Measurements from ENCODE around the gene UXS1.
A peak's percentile ranks its signal among the peaks of the same experiment; 100 is the strongest.

UXS1 gene

DNA sequence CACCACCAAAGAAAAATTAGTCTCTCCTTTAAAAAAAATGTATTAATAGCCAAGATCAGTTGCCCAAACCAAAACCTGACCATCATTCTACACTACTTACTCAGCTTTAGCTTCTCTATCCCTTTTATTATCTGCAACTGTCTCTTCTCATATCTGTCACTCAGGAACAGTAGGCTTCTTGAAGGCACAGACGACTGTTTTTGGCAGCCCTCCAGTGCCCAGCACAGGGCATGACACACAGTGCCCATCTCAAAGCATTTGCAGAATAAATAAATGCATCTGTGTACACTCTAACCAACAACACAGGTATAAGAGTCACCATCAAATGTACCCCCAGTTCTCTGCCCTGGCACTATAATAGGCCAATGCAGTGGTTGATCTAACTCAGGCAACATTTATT is 117.2 kb downstream of the UXS1 start:
- no peak for DNase-seq (ENCODE audit: low read depth)

GRCh38 chr2:106075048-106075447 is 119.1 kb downstream of the UXS1 start:
- DNase-seq (ENCODE audit: low read depth) = no peak

DNA sequence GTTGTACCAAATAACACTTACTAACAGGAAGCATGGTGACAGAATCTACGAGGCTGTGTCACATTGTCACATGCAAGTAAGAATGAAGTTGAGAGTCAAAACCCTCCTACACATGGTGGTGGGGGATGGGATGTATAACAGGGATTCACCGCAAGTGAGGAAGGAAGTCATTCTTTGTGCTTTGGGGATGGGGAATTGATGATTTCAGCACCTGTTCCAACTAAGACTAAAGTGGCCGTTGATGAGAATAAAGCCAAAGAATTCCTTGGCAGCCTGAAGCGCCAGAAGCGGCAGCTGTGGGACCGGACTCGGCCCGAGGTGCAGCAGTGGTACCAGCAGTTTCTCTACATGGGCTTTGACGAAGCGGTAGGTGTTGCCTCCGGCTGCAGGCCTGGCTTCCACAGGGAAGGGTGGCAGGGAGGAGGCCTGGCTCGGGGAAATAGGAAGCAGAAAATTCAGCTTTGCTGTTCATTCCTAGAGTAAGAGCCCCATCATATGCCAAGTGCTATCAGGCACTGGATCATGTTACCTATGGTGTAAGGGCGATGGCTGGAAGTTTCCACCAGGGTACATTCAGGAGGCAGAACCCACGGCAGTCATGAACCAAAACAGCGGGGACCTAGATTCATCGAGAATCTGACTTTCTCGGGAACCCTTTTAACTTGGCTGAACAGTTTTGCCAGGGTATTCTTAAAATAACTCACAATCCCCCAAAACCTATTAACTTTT is 120.3 kb downstream of the UXS1 start:
- DNase-seq (ENCODE audit: low read depth) = no peak

- DNase-seq (ENCODE audit: low read depth) = no peak
These were observed 123.9 kb downstream of the UXS1 start for GRCh38 chr2:106070181-106070580.

GRCh38 chr2:106068451-106068850 is 125.7 kb downstream of the UXS1 start:
- no peak for DNase-seq (ENCODE audit: low read depth)

DNA sequence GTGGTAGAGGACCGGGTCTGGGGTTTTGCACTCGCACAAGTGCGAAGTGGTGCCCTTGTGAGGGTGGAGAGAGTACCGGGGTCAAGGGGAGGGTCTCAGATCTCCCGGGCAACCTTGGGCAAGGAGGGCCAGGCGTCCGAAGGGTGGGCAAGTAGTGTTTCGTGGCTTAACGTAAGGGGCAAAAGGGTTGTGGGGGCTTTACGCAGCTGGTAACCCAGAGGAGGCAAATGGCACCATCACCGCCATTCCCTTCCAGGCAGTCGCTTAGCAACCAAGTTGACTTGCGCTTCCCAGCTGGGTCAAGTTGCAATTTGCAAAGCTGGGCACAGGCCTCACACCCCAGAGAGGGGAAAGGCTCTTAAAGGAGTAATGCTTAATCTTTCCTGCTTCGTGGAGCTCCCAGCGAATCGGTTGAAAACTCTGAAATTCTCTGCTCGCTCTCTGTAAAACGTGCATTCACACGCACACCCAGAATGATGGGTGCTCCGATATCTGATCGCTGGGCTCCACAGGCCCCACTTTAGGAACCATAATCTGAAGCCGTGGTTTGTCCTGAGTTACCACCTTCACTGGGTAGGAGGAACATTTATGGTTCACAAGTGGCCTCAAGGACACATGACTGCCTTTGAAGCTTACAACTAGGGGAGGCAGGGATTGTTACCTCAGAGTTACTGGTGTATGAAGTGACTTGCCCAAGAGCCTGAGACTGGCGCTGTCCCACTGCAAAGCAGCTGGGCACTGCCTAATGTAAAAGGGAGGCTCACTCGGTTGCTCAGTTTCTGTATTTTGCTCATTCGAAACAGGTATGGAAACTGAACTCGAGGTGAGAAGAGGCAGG is 127.9 kb downstream of the UXS1 start:
- no peak for DNase-seq (ENCODE audit: low read depth)

- DNase-seq (ENCODE audit: low read depth) = no peak
These were observed 128.7 kb downstream of the UXS1 start for GRCh38 chr2:106065268-106065982.

DNA sequence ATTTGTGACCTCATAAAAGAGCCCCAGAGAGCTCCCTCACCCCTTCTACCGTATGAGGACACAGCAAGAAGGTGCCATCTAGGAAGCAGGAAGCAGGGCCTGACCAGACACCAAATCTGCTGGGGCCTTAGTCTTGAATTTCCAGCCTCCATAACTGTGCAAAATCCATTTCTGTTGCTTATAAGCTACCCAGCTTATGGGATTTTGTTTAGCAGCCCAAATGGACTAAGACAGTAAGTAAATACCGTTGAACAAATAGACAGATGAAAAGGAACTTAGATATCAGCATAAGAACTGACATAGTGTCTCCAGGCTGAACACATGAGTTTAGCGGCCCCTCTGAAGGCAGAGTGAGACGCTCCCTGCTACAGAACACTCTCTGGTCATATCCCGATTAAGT is 130.9 kb downstream of the UXS1 start:
- no peak for DNase-seq (ENCODE audit: low read depth)

DNA sequence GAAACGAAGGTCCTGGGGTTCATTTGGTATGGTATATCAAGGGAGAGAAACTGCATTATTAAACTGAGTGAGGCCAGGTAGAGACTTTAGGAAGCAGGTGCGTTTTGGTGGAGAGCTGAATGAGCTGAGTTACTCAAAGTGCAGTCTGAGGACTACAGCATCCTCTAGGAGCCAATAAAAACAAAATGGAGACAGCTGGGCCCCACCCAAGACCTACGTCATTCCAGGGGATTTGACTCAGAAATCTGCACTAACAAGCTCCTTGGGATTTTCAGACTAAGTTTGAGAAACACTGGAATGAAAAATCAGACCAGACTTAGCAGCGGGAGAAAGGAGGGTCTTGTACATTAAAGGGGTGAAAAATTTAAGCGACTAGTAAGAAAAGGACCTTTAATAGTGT is 131.5 kb downstream of the UXS1 start:
- peak; percentile 22 for DNase-seq (ENCODE audit: low read depth)

DNA sequence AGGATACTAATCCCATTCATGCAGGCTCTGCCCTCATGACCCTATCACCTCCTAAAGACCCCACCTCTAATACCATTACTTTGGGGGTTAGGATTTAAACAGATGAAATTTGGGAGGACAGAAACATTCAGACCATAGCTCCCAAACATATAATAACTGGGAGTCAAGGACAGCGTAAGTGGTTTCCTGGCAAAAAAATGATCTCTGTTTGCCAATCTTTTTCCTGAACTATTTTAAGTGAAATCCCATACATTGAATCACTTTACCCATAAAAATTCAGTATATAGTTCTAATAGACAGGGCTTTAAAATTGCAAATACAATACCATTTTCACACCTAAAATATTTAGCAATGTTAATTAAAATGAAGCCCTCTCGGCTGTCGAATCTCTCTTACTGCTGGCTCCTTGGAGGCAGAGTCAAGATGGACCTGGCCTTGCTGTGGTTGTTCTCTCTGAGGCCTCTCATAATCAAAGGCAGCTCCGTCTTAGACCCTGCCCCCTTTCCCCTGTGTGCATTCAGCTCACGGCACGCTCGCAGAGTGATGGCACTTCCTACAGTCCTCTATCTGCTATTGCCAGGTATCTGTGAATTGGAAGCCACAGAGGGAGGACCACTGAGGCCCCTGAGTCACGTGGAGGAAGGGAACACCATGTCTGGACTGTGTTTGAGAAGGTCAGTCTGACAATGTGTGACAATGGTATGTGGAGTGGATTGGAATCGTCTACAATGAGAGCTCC is 132.3 kb downstream of the UXS1 start:
- no peak for DNase-seq (ENCODE audit: low read depth)

DNA sequence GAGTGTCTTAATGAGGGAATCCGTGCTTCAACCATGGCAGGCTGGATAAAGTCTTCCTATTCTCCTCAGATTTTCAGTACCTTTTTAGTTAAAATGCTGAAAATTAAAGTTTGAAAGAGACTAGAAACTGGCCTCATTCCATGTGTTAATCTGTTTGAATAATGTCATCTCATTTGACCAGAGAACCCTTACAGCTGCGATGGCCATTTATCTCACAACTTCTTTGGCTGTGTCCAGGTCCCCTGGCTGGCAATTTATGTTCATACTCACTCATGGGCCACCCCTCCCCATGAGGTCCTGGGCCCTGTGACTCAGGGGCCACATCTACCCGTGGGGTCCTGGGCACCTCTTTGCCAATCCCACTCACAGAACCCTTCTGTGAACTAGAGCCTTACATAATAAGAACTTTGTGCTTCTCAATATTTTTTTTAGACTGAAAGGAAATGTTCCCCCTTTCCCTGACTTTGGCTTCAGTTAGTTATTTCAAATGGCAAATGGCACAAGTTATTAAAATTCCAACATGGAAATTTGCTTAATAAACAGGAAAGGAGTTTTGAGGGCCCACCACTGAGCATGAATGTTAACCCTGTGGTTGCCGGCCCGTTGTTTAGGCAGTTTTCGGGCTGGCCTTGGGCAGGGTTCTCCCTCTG is 134.6 kb downstream of the UXS1 start:
- DNase-seq (ENCODE audit: low read depth) = no peak

- no peak for DNase-seq (ENCODE audit: low read depth)
These were observed 135.5 kb downstream of the UXS1 start for GRCh38 chr2:106058469-106059137.

DNA sequence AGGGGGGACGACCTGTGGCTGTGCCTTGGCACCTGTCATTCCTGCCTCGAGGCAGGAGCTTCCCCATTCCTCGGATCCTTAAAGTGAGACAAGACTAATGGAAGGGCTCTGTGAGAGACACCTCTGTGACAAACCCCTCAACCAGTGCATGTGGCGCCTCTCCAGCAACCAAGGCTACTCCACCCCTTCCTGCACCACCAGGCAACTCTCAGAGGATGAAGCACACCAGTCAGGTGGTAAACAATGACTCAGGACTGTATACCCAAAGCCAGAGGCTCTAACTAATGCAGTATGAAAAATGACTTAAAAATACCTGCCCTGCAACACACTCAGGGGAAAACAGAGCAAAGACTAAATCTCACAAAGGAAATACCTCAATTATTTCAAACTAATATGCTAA is 136.9 kb downstream of the UXS1 start:
- DNase-seq (ENCODE audit: low read depth) = no peak

DNA sequence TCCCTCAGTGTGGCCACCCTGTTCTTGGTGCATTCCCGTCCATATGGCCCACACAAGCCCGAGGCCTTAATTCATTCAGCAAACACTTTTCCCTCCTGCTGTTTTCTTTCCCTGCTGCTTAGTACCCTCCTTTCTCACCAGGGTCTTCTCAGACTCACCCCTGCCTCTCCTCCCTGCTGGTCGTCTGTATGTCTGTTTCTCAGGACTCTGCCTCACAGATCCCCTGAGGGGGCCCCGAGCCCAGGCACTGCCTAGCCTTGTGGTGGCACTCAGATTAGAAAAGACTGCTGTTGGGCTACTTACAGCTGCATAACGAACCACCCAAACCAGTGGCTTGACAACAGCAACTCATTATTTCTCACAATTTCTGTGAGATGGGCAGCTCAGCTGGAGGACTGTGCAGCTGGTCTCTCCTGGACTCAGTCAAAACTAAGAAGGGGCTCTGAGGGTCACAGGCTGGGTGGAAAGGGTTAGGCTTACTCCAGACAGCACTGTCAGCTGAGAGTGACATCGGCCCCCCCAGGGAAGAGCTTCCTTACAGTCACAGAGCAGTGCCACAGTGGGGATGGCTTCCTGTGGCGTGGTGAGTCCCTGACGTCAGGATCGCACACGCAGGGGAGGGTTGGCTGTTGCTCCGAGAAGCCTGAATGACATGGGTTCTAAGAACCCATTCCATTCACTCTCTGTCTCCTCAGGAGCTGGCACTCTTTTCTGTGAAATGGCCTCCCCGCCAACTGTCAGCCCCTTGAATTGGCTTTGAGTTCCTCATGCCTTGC is 139.0 kb downstream of the UXS1 start:
- no peak for DNase-seq (ENCODE audit: low read depth)

DNA sequence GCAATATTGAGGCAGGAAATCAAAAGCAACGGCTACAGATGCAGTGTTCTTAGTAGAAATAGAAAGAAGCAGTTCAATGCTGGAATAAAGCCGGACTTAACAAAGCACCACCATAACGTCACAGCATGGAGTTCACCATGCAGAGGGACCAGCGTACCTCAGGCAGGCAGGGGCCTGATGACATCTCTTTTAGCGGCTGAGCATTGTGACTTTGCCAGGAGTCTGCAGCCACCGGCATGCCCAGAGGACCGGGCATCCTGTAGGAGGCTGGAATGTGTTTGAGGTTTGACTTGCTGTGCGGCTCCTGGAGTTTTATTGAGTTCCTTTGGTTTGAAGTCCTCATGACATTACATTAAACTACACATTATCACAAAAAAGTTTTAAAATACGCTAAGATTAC is 139.8 kb downstream of the UXS1 start:
- DNase-seq (ENCODE audit: low read depth) = no peak

- no peak for DNase-seq (ENCODE audit: low read depth)
These were observed 140.5 kb downstream of the UXS1 start for GRCh38 chr2:106053581-106053980.

DNA sequence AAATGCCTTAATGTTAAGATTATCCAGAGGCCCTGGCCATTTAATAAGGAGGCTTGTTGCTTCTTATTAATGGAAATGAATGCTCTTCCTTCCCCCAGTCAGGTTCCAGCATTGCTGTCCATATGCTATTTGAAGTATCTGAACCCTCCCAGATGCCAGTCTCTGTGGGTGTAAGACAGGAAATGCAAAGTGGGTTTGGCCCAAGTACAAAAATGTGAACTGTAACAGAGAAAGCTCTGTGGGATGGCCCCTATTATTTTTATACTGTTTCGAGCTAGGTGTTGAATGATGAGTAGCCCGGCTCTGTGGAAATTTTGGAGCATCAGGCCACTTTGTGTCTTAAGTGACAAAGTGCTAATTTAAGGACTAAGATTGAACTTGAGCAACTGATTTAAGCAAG is 141.0 kb downstream of the UXS1 start:
- peak; percentile 4 for DNase-seq (ENCODE audit: low read depth)

DNA sequence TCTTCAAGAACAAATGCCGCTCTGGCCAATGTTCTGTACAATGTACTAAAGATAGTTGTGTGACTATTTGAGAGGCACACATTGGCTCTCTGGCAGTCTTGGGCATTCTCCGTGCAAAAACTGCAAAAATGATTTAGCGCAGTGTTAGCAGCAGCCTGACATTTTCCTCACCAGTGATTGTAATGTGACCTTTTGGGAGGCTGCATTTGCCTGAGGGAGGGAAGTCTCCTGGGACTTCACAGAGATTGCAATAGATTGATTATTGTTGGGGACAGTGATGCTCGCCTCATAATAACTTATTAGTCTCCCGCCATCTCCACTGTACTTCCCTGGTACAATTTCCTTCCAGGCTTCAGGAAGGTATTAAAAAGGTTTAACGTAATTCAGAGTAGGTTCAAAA is 149.2 kb downstream of the UXS1 start:
- no peak for DNase-seq (ENCODE audit: low read depth)

DNA sequence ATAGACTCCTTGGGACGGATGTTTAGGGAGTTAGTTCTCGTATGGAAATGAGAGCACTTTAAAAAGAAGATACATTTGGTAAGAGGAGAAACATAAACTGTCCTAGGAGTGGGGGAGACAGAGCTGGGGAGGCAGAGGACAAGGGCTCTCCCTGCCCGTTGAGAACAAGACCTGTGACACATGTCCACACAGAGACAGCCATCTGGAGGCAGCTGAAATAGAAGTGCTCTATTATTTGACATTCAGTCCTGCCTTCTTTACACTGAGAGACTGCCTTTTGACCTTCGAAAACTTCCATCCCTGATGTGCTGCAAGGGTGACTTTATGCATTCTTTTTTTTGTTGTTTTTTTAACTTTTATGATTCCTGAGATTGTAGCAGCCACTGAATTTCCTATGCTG is 150.1 kb downstream of the UXS1 start:
- DNase-seq (ENCODE audit: low read depth) = no peak
